HepG2 (cell line): ENCODE results near the gene DNMT3B. TPM values are rescaled to one million over a fixed set of nuclear protein-coding genes. Genes with fewer than 3 reads are reported as not detected.

Experiments
- ATF7-NPFF ChIP-seq: sonication (generic); formaldehyde crosslinking; IDR thresholded peaks from 2 replicates; pipeline ENCODE4 v1.8.1; 2023; ENCODE audit warnings: mild to moderate bottlenecking, low read depth, missing genetic modification reagents, moderate library complexity
- BCL6 ChIP-seq: IDR thresholded peaks from 2 replicates; pipeline ENCODE4 v1.6.1; 2016; ENCODE audit warnings: missing genetic modification reagents, missing compliant biosample characterization
- CBFB ChIP-seq: sonication (generic); formaldehyde crosslinking; IDR thresholded peaks from 2 replicates; pipeline ENCODE4 v1.4.0; 2020; ENCODE audit warnings: missing genetic modification reagents
- CBX5 ChIP-seq: sonication (generic); formaldehyde crosslinking; IDR thresholded peaks from 2 replicates; pipeline ENCODE4 v1.4.0; 2020; ENCODE audit warnings: missing genetic modification reagents, borderline replicate concordance
- EEA1 ChIP-seq: sonication (generic); formaldehyde crosslinking; IDR thresholded peaks from 2 replicates; pipeline ENCODE4 v1.5.1; 2020; ENCODE audit warnings: mild to moderate bottlenecking, missing genetic modification reagents, borderline replicate concordance
- KDM3A ChIP-seq: IDR thresholded peaks from 2 replicates; pipeline ENCODE4 v1.6.1; 2018; ENCODE audit warnings: low read depth, missing compliant biosample characterization
- MAFF ChIP-seq: IDR thresholded peaks from 2 replicates; pipeline ENCODE4 v1.6.1; 2011; ENCODE audit warnings: low read depth, low read length, improper control_type of control experiment
- NRL ChIP-seq: sonication (generic); formaldehyde crosslinking; IDR thresholded peaks from 2 replicates; pipeline ENCODE4 v1.5.0; 2020; ENCODE audit warnings: missing genetic modification reagents, mild to moderate bottlenecking, moderate library complexity, borderline replicate concordance
- RNF2 ChIP-seq: fragments of 450-650 bp; conservative IDR thresholded peaks from 2 replicates; pipeline ENCODE4 v1.6.1; 2016; ENCODE audit warnings: low read depth
- SAP130 ChIP-seq: IDR thresholded peaks from 2 replicates; pipeline ENCODE4 v1.6.1; 2016; ENCODE audit warnings: low read depth
- ZNF30 ChIP-seq: sonication (generic); formaldehyde crosslinking; IDR thresholded peaks from 2 replicates; pipeline ENCODE4 v1.5.0; 2020; ENCODE audit warnings: mild to moderate bottlenecking, missing genetic modification reagents
- ZNF749 ChIP-seq: sonication (generic); formaldehyde crosslinking; IDR thresholded peaks from 2 replicates; pipeline ENCODE4 v1.8.0; 2022; ENCODE audit warnings: mild to moderate bottlenecking, missing genetic modification reagents, moderate library complexity, borderline replicate concordance
- polyA plus RNA-seq, 8 experiments: library from polyadenylated mRNA; depleted of rRNA in 3 of 8; stranded (reverse) in 7 of 8; unstranded in 1 of 8; fragments of >200 nt; fragmentation: Illumina TruSeq in 4 of 8; extraction: Trizol in 4 of 8; gene quantifications; 2 replicates each; pipeline versions ENCODE4 v1.2.1 to v1.2.3, GENCODE V29; 2011 to 2016; ENCODE audit warnings: low read depth in 4 of 8, missing spikeins in 1 of 8, mixed read lengths in 1 of 8; ENCODE audit not compliant: insufficient read depth in 1 of 8
- total RNA-seq, 5 experiments: library from RNA; depleted of rRNA; stranded (reverse); fragments of >200 nt; fragmentation: Illumina TruSeq; extraction: Trizol; gene quantifications; 2 replicates each; pipeline ENCODE4 v1.2.3, GENCODE V29; 2016; ENCODE audit warnings: low read depth in 1 of 5
- TF ChIP-seq, protein P1 (sequence below): sonication (generic); formaldehyde crosslinking; IDR thresholded peaks from 2 replicates; pipeline ENCODE4 v1.8.0; 2022; ENCODE audit warnings: mild to moderate bottlenecking, missing genetic modification reagents
- TF ChIP-seq, protein P2 (sequence below): sonication (generic); formaldehyde crosslinking; IDR thresholded peaks from 2 replicates; pipeline ENCODE4; 2020; ENCODE audit warnings: missing genetic modification reagents, mild to moderate bottlenecking, borderline replicate concordance

The DNMT3B gene
- total and polyA plus RNA-seq, 2 of the 13 experiments (the other 11 are each of a cell fraction or from before 2014, with no cell fraction given), result 3.8 to 13.9 TPM

DNA sequence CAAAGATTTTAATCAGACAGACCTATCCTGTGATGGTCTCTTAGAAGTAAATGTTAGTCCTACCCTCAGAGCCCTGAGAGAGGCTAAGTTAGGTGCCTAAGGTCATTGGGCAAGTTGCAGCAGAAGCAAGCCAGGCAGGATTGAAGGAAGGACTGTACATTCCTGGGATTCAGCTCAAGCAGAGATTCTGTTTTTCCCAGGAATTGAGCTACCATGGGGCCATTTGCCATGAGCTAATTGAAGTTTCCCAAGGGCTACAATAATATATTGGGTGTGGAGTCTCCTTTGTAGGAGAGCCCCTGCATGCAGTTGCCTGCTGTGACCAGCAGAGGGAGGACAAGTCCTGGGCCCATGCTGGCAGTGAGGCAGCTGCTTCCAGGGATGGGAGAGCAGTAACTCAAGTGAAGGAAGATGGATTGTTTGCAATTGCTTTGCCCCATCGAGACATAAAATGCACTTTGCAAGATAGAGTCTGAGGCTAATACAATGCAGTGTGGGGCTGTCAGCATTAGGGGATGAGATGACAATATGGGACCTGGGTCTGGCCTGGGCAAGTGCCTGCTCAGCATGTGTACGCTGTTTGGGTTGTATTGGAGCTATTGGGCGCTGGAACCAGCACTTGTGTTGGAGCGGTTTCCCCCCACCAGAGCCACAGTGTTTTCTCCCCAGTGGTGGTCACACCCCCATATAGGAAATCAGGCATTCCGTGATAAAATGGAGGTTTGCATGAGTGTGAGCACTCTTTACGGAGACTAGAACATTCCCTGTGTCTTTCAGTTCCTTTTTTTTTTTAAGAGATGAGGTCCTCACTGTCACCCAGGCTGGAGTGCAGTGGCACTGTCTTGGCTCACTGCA is 27.9 kb downstream of the DNMT3B start (continued):
- TF ChIP-seq SAP130 (0 out of 2 replicates have a peak, but pooled peaks have one; percentile 34), ZNF749 (CRISPR knock-in tag) (no peak), NRL (peak; percentile 24; the same call in 1 of the 2 replicates), RNF2 (no peak), CBX5 (no peak; the same call in 1 of the 2 replicates), KDM3A (CRISPR knock-in tag) (no peak), MAFF (no peak), ATF7-NPFF (CRISPR knock-in tag) (no peak), BCL6 (CRISPR knock-in tag) (0 out of 2 replicates have a peak, but pooled peaks have one; percentile 28), ZNF30 (no peak), CBFB (CRISPR knock-in tag) (no peak), EEA1 (CRISPR knock-in tag) (peak; percentile 46; the same call in 1 of the 2 replicates)
- TF ChIP-seq, protein P1, sequence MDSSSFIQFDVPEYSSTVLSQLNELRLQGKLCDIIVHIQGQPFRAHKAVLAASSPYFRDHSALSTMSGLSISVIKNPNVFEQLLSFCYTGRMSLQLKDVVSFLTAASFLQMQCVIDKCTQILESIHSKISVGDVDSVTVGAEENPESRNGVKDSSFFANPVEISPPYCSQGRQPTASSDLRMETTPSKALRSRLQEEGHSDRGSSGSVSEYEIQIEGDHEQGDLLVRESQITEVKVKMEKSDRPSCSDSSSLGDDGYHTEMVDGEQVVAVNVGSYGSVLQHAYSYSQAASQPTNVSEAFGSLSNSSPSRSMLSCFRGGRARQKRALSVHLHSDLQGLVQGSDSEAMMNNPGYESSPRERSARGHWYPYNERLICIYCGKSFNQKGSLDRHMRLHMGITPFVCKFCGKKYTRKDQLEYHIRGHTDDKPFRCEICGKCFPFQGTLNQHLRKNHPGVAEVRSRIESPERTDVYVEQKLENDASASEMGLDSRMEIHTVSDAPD (CRISPR knock-in tag), result no peak
- TF ChIP-seq, protein P2, sequence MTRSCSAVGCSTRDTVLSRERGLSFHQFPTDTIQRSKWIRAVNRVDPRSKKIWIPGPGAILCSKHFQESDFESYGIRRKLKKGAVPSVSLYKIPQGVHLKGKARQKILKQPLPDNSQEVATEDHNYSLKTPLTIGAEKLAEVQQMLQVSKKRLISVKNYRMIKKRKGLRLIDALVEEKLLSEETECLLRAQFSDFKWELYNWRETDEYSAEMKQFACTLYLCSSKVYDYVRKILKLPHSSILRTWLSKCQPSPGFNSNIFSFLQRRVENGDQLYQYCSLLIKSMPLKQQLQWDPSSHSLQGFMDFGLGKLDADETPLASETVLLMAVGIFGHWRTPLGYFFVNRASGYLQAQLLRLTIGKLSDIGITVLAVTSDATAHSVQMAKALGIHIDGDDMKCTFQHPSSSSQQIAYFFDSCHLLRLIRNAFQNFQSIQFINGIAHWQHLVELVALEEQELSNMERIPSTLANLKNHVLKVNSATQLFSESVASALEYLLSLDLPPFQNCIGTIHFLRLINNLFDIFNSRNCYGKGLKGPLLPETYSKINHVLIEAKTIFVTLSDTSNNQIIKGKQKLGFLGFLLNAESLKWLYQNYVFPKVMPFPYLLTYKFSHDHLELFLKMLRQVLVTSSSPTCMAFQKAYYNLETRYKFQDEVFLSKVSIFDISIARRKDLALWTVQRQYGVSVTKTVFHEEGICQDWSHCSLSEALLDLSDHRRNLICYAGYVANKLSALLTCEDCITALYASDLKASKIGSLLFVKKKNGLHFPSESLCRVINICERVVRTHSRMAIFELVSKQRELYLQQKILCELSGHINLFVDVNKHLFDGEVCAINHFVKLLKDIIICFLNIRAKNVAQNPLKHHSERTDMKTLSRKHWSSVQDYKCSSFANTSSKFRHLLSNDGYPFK (CRISPR knock-in tag), result peak; percentile 60; the same call in 1 of the 2 replicates
